Keratinocyte (primary cell): Measurements from ENCODE around the gene KIF3A. TPM values are rescaled to one million over a fixed set of nuclear protein-coding genes. Genes with fewer than 3 reads are reported as not detected.

ENCODE experiments used
- DNase-seq: peaks from one replicate; pipeline ENCODE4 v3.0.0-alpha.2; 2011; ENCODE audit warnings: low read depth, missing footprints, low spot score
- FAIRE-seq: peaks from 2 replicates; lab custom pipeline; 2011; peaks lifted over from hg19 to GRCh38; lab: Jason Lieb, UNC
- H2AFZ ChIP-seq: 2 replicates; pipeline ENCODE4 v1.6.0; 2012; ENCODE audit warnings: low read length, control low read depth, inconsistent platforms; ENCODE audit not compliant: control insufficient read depth
- H3K27ac ChIP-seq: 2 replicates; pipeline ENCODE4 v1.5.1; 2011; ENCODE audit warnings: low read length; ENCODE audit not compliant: control insufficient read depth, insufficient read depth
- H3K27me3 ChIP-seq: 3 replicates; pipeline ENCODE4 v1.6.0; 2011; ENCODE audit warnings: low read length; ENCODE audit not compliant: control insufficient read depth, insufficient read depth; ENCODE audit errors: extremely low read depth
- H3K36me3 ChIP-seq, 2 experiments: 2 replicates in 1 of 2; 3 replicates in 1 of 2; pipeline ENCODE4 v1.5.1; 2011; ENCODE audit warnings: low read length in 2 of 2, mild to moderate bottlenecking in 1 of 2; ENCODE audit not compliant: control insufficient read depth in 2 of 2, insufficient read depth in 2 of 2; ENCODE audit errors: extremely low read depth in 1 of 2
- H3K4me1 ChIP-seq: 3 replicates; pipeline ENCODE4 v1.5.1; 2011; ENCODE audit warnings: low read length; ENCODE audit not compliant: control insufficient read depth, insufficient read depth; ENCODE audit errors: extremely low read depth
- H3K4me2 ChIP-seq: 3 replicates; pipeline ENCODE4 v1.6.0; 2011; ENCODE audit warnings: low read depth, low read length; ENCODE audit not compliant: control insufficient read depth, insufficient read depth; ENCODE audit errors: extremely low read depth
- H3K4me3 ChIP-seq, 3 experiments: fragments of 200-600 bp in 1 of 3; sonication (generic) in 1 of 3; 2 replicates in 2 of 3; 3 replicates in 1 of 3; pipeline ENCODE4 v1.5.1; 2011 to 2016; ENCODE audit warnings: low read length in 3 of 3, mild to moderate bottlenecking in 3 of 3, control low read depth in 2 of 3, inconsistent platforms in 1 of 3, low read depth in 1 of 3, mixed read lengths in 1 of 3, mixed run types in 1 of 3, moderate library complexity in 1 of 3; ENCODE audit not compliant: control insufficient read depth in 2 of 3, insufficient read depth in 2 of 3; ENCODE audit errors: extremely low read depth in 1 of 3
- H3K79me2 ChIP-seq: 2 replicates; pipeline ENCODE4 v1.6.0; 2012; ENCODE audit warnings: low read length; ENCODE audit not compliant: control insufficient read depth, insufficient read depth
- H3K9ac ChIP-seq: 3 replicates; pipeline ENCODE4 v1.6.0; 2011; ENCODE audit warnings: low read length; ENCODE audit not compliant: control insufficient read depth, insufficient read depth; ENCODE audit errors: extremely low read depth
- H3K9me1 ChIP-seq: 3 replicates; pipeline ENCODE4 v1.6.0; 2011; ENCODE audit warnings: low read length; ENCODE audit not compliant: control insufficient read depth, insufficient read depth; ENCODE audit errors: extremely low read depth
- H3K9me3 ChIP-seq: 2 replicates; pipeline ENCODE4 v1.5.1; 2012; ENCODE audit warnings: low read depth, low read length; ENCODE audit not compliant: control insufficient read depth
- H4K20me1 ChIP-seq: 3 replicates; pipeline ENCODE4 v1.6.0; 2011; ENCODE audit warnings: low read length; ENCODE audit not compliant: control insufficient read depth, insufficient read depth; ENCODE audit errors: extremely low read depth
- EZH2 ChIP-seq: IDR thresholded peaks from one replicate; pipeline ENCODE4 v1.6.1; 2012; ENCODE audit warnings: inconsistent platforms, mild to moderate bottlenecking, low read length, moderate library complexity
- dilution Hi-C: fragments of 300-500 bp; cut with MboI; formaldehyde crosslinking; loops from one replicate; pipeline ENCODE4 v1.7.0; 2020; ENCODE audit warnings: low sequenced_read_pairs; ENCODE audit not compliant: extremely low pct_ligation_motif_present
- polyA plus RNA-seq, 5 experiments: library from polyadenylated mRNA; depleted of rRNA in 3 of 5; stranded (reverse) in 3 of 5; stranded (forward) in 1 of 5; unstranded in 1 of 5; fragments of >200 nt; gene quantifications; 1 replicate in 1 of 5; 2 replicates in 3 of 5; 3 replicates in 1 of 5; pipeline versions ENCODE4 v1.2.1 to v1.2.3, GENCODE V29; 2011 to 2012; ENCODE audit warnings: missing spikeins in 2 of 5, low read depth in 1 of 5, low replicate concordance in 1 of 5
- TF ChIP-seq, protein P1 (sequence below), 3 experiments: IDR thresholded peaks in 1 of 3; conservative IDR thresholded peaks in 1 of 3; optimal IDR thresholded peaks in 1 of 3; 2 replicates in 2 of 3; 3 replicates in 1 of 3; pipeline versions ENCODE3 to v1.5.1; 2011; ENCODE audit warnings: low read length in 3 of 3, mild to moderate bottlenecking in 3 of 3, moderate library complexity in 2 of 3, control low read depth in 1 of 3, inconsistent platforms in 1 of 3; ENCODE audit not compliant: insufficient read depth in 2 of 3; ENCODE audit errors: extremely low read depth in 1 of 3

Gene KIF3A
- polyA plus RNA-seq, 1 donor (not counting 4 experiments of a cell fraction or from before 2014, with no cell fraction given): 15.4 TPM

GRCh38 chr5:132714456-132715307 is 22.7 kb downstream of the KIF3A start:
- TF ChIP-seq, protein P1, sequence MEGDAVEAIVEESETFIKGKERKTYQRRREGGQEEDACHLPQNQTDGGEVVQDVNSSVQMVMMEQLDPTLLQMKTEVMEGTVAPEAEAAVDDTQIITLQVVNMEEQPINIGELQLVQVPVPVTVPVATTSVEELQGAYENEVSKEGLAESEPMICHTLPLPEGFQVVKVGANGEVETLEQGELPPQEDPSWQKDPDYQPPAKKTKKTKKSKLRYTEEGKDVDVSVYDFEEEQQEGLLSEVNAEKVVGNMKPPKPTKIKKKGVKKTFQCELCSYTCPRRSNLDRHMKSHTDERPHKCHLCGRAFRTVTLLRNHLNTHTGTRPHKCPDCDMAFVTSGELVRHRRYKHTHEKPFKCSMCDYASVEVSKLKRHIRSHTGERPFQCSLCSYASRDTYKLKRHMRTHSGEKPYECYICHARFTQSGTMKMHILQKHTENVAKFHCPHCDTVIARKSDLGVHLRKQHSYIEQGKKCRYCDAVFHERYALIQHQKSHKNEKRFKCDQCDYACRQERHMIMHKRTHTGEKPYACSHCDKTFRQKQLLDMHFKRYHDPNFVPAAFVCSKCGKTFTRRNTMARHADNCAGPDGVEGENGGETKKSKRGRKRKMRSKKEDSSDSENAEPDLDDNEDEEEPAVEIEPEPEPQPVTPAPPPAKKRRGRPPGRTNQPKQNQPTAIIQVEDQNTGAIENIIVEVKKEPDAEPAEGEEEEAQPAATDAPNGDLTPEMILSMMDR (optimal IDR thresholded peaks at IDR 0.05 in 1 of 3, IDR thresholded peaks at IDR 0.05 in 1 of 3, conservative IDR thresholded peaks at IDR 0.05 in 1 of 3; ENCODE audit: extremely low read depth in 1 of 3, insufficient read depth in 2 of 3, low read length in 3 of 3): peak in 2 of 3 experiments; percentile 18 to 37
- TF ChIP-seq EZH2: no peak

DNA sequence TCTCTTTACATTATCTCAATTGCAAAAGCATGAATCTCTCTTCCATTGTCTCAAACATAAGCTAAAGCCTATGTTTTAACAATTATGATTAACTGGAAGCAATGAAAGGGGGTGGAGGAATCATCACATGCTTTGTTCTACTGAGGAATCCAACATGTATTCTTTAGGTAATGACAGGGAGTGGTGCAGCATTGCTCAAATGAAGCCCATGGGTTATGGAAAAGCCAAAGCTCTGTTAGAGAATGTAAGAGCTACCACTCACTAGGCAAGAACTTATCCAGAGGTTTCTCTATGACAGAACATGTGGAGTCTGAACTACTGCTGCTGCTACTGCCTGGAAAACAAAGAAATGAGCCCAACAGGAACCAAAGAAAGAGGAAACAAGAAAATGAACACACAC is 28.7 kb downstream of the KIF3A start:
- H3K9ac ChIP-seq: no peak overlapping the region
- H3K79me2 ChIP-seq: no peaks in the 10 kb centered on the region
- H3K4me3 ChIP-seq: no peak overlapping the region
- FAIRE-seq: no peak
- no peaks in the 10 kb centered on the region for H3K9me3 ChIP-seq
- H3K4me1 ChIP-seq: no peaks in the 10 kb centered on the region
- no peak for DNase-seq
- no peak overlapping the region for H3K4me2 ChIP-seq
- no peaks in the 10 kb centered on the region for H4K20me1 ChIP-seq
- no peaks in the 10 kb centered on the region for H3K36me3 ChIP-seq
- H3K27me3 ChIP-seq: no peaks in the 10 kb centered on the region
- TF ChIP-seq, protein P1 (optimal IDR thresholded peaks at IDR 0.05 in 1 of 3, IDR thresholded peaks at IDR 0.05 in 1 of 3, conservative IDR thresholded peaks at IDR 0.05 in 1 of 3; ENCODE audit: extremely low read depth in 1 of 3, insufficient read depth in 2 of 3, low read length in 3 of 3): no peak
- TF ChIP-seq EZH2: no peak
- H3K9me1 ChIP-seq: no peaks in the 10 kb centered on the region
- H2AFZ ChIP-seq: no peak overlapping the region
- H3K27ac ChIP-seq: no peak overlapping the region
- dilution Hi-C loops: no loop called here

More at GRCh38 chr5:132714456-132715307, 22.7 kb downstream of the KIF3A start:
- dilution Hi-C loops: no loop called here
- no peak overlapping the region for H3K4me3 ChIP-seq
- no peaks in the 10 kb centered on the region for H3K79me2 ChIP-seq
- no peaks in the 10 kb centered on the region for H3K4me1 ChIP-seq
- FAIRE-seq (no peak), DNase-seq (no peak)
- no peak overlapping the region for H3K27ac ChIP-seq
- H3K4me2 ChIP-seq: no peak overlapping the region
- H4K20me1 ChIP-seq: no peaks in the 10 kb centered on the region
- H3K9me3 ChIP-seq: no peaks in the 10 kb centered on the region
- peaks cover 1 to 3% of the 10 kb centered on the region in 2 experiments for H3K36me3 ChIP-seq
- H3K9me1 ChIP-seq: no peaks in the 10 kb centered on the region
- no peak overlapping the region for H3K9ac ChIP-seq
- no peak overlapping the region for H2AFZ ChIP-seq
- no peaks in the 10 kb centered on the region for H3K27me3 ChIP-seq
